ENCODE data around the gene CBLB.

Gene CBLB

GRCh38 chr3:105747060-105747541, 121.7 kb downstream of the CBLB start:
- Histone ChIP-seq H4K12ac (ENCODE audit: low read depth, low read length) (no peak overlapping the region), H4K91ac (ENCODE audit: low read depth, low read length) (no peak overlapping the region), H3K79me1 (ENCODE audit: low read length) (no peaks in the 10 kb centered on the region), H3K9me3 (ENCODE audit: insufficient read depth, low read depth, low read length) (no peaks in the 10 kb centered on the region), H2BK120ac (ENCODE audit: insufficient read depth, low read length, poor library complexity) (no peak overlapping the region), H3K36me3 (ENCODE audit: control insufficient read depth in 1 of 2, insufficient read depth in 2 of 2, low read length in 2 of 2) (peaks cover 0 to 4% of the 10 kb centered on the region in 2 experiments), H4K8ac (ENCODE audit: low read depth, low read length) (no peak overlapping the region), H2BK5ac (ENCODE audit: low read depth, low read length, poor library complexity) (no peak overlapping the region), H3K27ac (ENCODE audit: low read depth, low read length) (no peak overlapping the region), H2AK5ac (ENCODE audit: low read length) (no peak overlapping the region), H3K18ac (ENCODE audit: low read length) (no peak overlapping the region), H2BK12ac (ENCODE audit: low read length) (no peak overlapping the region), H3K79me2 (ENCODE audit: control insufficient read depth, insufficient read depth, low read length, poor library complexity) (no peaks in the 10 kb centered on the region), H3K4me2 (ENCODE audit: low read length) (no peak overlapping the region), H3K4ac (ENCODE audit: low read depth, low read length) (no peak overlapping the region), H3K27me3 (ENCODE audit: insufficient read depth, low read length) (no peaks in the 10 kb centered on the region), H3K9ac (ENCODE audit: low read length) (no peak overlapping the region), H3K4me3 (ENCODE audit: low read depth, low read length) (no peak overlapping the region), H3K4me1 (ENCODE audit: control insufficient read depth in 1 of 2, insufficient read depth in 2 of 2, low read length in 2 of 2) (no peaks in the 10 kb centered on the region), H3K23ac (ENCODE audit: low read length) (no peak overlapping the region), H2AFZ (ENCODE audit: insufficient read depth, low read length, poor library complexity) (no peak overlapping the region), H3K14ac (ENCODE audit: low read length) (no peak overlapping the region)
- peak in 1 of 2 donors; percentile 43 for DNase-seq
- WGBS (ENCODE audit: extremely low coverage, insufficient coverage, insufficient read length): no CpG with 5 or more reads among the region's 3 CpGs

GRCh38 chr3:105746231-105746996, 122.4 kb downstream of the CBLB start:
- no peak overlapping the region for H3K4me2 ChIP-seq (ENCODE audit: low read length)
- no peak overlapping the region for H2BK120ac ChIP-seq (ENCODE audit: insufficient read depth, low read length, poor library complexity)
- no peak overlapping the region for H4K91ac ChIP-seq (ENCODE audit: low read depth, low read length)
- H2BK12ac ChIP-seq (ENCODE audit: low read length): no peak overlapping the region
- no peak overlapping the region for H3K4ac ChIP-seq (ENCODE audit: low read depth, low read length)
- H3K79me1 ChIP-seq (ENCODE audit: low read length): no peaks in the 10 kb centered on the region
- DNase-seq: no peak
- H3K18ac ChIP-seq (ENCODE audit: low read length): no peak overlapping the region
- H4K12ac ChIP-seq (ENCODE audit: low read depth, low read length): no peak overlapping the region
- no peaks in the 10 kb centered on the region for H3K4me1 ChIP-seq (ENCODE audit: control insufficient read depth in 1 of 2, insufficient read depth in 2 of 2, low read length in 2 of 2)
- H2BK5ac ChIP-seq (ENCODE audit: low read depth, low read length, poor library complexity): no peak overlapping the region
- no peaks in the 10 kb centered on the region for H3K27me3 ChIP-seq (ENCODE audit: insufficient read depth, low read length)
- no peak overlapping the region for H2AK5ac ChIP-seq (ENCODE audit: low read length)
- H2AFZ ChIP-seq (ENCODE audit: insufficient read depth, low read length, poor library complexity): no peak overlapping the region
- no peak overlapping the region for H3K27ac ChIP-seq (ENCODE audit: low read depth, low read length)
- no peak overlapping the region for H3K14ac ChIP-seq (ENCODE audit: low read length)
- no peak overlapping the region for H3K4me3 ChIP-seq (ENCODE audit: low read depth, low read length)
- WGBS (ENCODE audit: extremely low coverage, insufficient coverage, insufficient read length): no CpG with 5 or more reads among the region's 3 CpGs
- H3K9me3 ChIP-seq (ENCODE audit: insufficient read depth, low read depth, low read length): no peaks in the 10 kb centered on the region
- H4K8ac ChIP-seq (ENCODE audit: low read depth, low read length): no peak overlapping the region
- H3K9ac ChIP-seq (ENCODE audit: low read length): no peak overlapping the region
- peaks cover 0 to 4% of the 10 kb centered on the region in 2 experiments for H3K36me3 ChIP-seq (ENCODE audit: control insufficient read depth in 1 of 2, insufficient read depth in 2 of 2, low read length in 2 of 2)
- no peaks in the 10 kb centered on the region for H3K79me2 ChIP-seq (ENCODE audit: control insufficient read depth, insufficient read depth, low read length, poor library complexity)
- no peak overlapping the region for H3K23ac ChIP-seq (ENCODE audit: low read length)

GRCh38 chr3:105745046-105745445, 123.8 kb downstream of the CBLB start:
- Histone ChIP-seq H3K4ac (ENCODE audit: low read depth, low read length) (no peak overlapping the region), H3K9me3 (ENCODE audit: insufficient read depth, low read depth, low read length) (no peaks in the 10 kb centered on the region), H2BK12ac (ENCODE audit: low read length) (no peak overlapping the region), H3K27me3 (ENCODE audit: insufficient read depth, low read length) (no peaks in the 10 kb centered on the region), H3K79me1 (ENCODE audit: low read length) (no peaks in the 10 kb centered on the region), H3K79me2 (ENCODE audit: control insufficient read depth, insufficient read depth, low read length, poor library complexity) (no peaks in the 10 kb centered on the region), H3K36me3 (ENCODE audit: control insufficient read depth in 1 of 2, insufficient read depth in 2 of 2, low read length in 2 of 2) (peaks cover 3 to 4% of the 10 kb centered on the region in 2 experiments), H3K9ac (ENCODE audit: low read length) (no peak overlapping the region), H3K23ac (ENCODE audit: low read length) (no peak overlapping the region), H2BK5ac (ENCODE audit: low read depth, low read length, poor library complexity) (no peak overlapping the region), H4K91ac (ENCODE audit: low read depth, low read length) (no peak overlapping the region), H3K4me1 (ENCODE audit: control insufficient read depth in 1 of 2, insufficient read depth in 2 of 2, low read length in 2 of 2) (no peaks in the 10 kb centered on the region), H3K18ac (ENCODE audit: low read length) (no peak overlapping the region), H3K27ac (ENCODE audit: low read depth, low read length) (no peak overlapping the region), H2AK5ac (ENCODE audit: low read length) (no peak overlapping the region), H4K8ac (ENCODE audit: low read depth, low read length) (no peak overlapping the region), H3K14ac (ENCODE audit: low read length) (no peak overlapping the region), H3K4me2 (ENCODE audit: low read length) (no peak overlapping the region), H2AFZ (ENCODE audit: insufficient read depth, low read length, poor library complexity) (no peak overlapping the region), H2BK120ac (ENCODE audit: insufficient read depth, low read length, poor library complexity) (no peak overlapping the region), H4K12ac (ENCODE audit: low read depth, low read length) (no peak overlapping the region), H3K4me3 (ENCODE audit: low read depth, low read length) (no peak overlapping the region)
- no peak for DNase-seq
- no CpG with 5 or more reads among the region's 3 CpGs for WGBS (ENCODE audit: extremely low coverage, insufficient coverage, insufficient read length)

GRCh38 chr3:105744202-105744601, 124.6 kb downstream of the CBLB start:
- Histone ChIP-seq H3K36me3 (ENCODE audit: control insufficient read depth in 1 of 2, insufficient read depth in 2 of 2, low read length in 2 of 2) (peaks cover 5% of the 10 kb centered on the region in 2 experiments), H3K9me3 (ENCODE audit: insufficient read depth, low read depth, low read length) (no peaks in the 10 kb centered on the region), H3K4me1 (ENCODE audit: control insufficient read depth in 1 of 2, insufficient read depth in 2 of 2, low read length in 2 of 2) (no peaks in the 10 kb centered on the region), H3K27ac (ENCODE audit: low read depth, low read length) (no peak overlapping the region), H2AFZ (ENCODE audit: insufficient read depth, low read length, poor library complexity) (no peak overlapping the region), H3K79me2 (ENCODE audit: control insufficient read depth, insufficient read depth, low read length, poor library complexity) (no peaks in the 10 kb centered on the region), H2BK12ac (ENCODE audit: low read length) (no peak overlapping the region), H3K4ac (ENCODE audit: low read depth, low read length) (no peak overlapping the region), H3K4me3 (ENCODE audit: low read depth, low read length) (no peak overlapping the region), H3K14ac (ENCODE audit: low read length) (no peak overlapping the region), H4K8ac (ENCODE audit: low read depth, low read length) (no peak overlapping the region), H2AK5ac (ENCODE audit: low read length) (no peak overlapping the region), H4K12ac (ENCODE audit: low read depth, low read length) (no peak overlapping the region), H3K79me1 (ENCODE audit: low read length) (no peaks in the 10 kb centered on the region), H3K18ac (ENCODE audit: low read length) (no peak overlapping the region), H3K4me2 (ENCODE audit: low read length) (no peak overlapping the region), H2BK5ac (ENCODE audit: low read depth, low read length, poor library complexity) (no peak overlapping the region), H3K23ac (ENCODE audit: low read length) (no peak overlapping the region), H4K91ac (ENCODE audit: low read depth, low read length) (no peak overlapping the region), H2BK120ac (ENCODE audit: insufficient read depth, low read length, poor library complexity) (no peak overlapping the region), H3K9ac (ENCODE audit: low read length) (no peak overlapping the region), H3K27me3 (ENCODE audit: insufficient read depth, low read length) (no peaks in the 10 kb centered on the region)
- DNase-seq: no peak
- WGBS (ENCODE audit: extremely low coverage, insufficient coverage, insufficient read length): no CpG with 5 or more reads among the region's 1 CpG

Data from trophoblast cell (in vitro differentiated cells and primary cell).